Measurements from ENCODE around the gene C19orf33. TPM values are rescaled to one million over a fixed set of nuclear protein-coding genes. Genes with fewer than 3 reads are reported as not detected.

Gene C19orf33
- total and polyA plus RNA-seq, 9 of the 15 experiments (the other 6 are each of a cell fraction or from before 2014, with no cell fraction given) = 3.2 TPM; not detected in 8

GRCh38 chr19:38315657-38316476 is 11.8 kb downstream of the C19orf33 start, which contains the start of gene YIF1B (continued):
- peak; percentile 67 for TF ChIP-seq POU5F1 (IDR thresholded peaks at IDR 0.05; ENCODE audit: borderline replicate concordance, low read depth, low read length, partially characterized antibody)
- TF ChIP-seq AFF1 (IDR thresholded peaks at IDR 0.05; ENCODE audit: low read depth in 1 of 2, partially characterized antibody in 2 of 2) = peak; percentile 33 to 53
- TF ChIP-seq U2AF1 (optimal IDR thresholded peaks at IDR 0.05; ENCODE audit: low read depth, low read length) = no peak
- peak; percentile 62 for TF ChIP-seq CEBPG (CRISPR knock-in tag; IDR thresholded peaks at IDR 0.05)
- peak; percentile 66 to 82 for TF ChIP-seq CEBPG (tag; conservative IDR thresholded peaks at IDR 0.05 in 1 of 2, IDR thresholded peaks at IDR 0.05 in 1 of 2)
- no peak for TF ChIP-seq RBM25 (IDR thresholded peaks at IDR 0.05; ENCODE audit: low read depth, low read length, severe bottlenecking)
- peak; percentile 44 for TF ChIP-seq POLR2A (conservative IDR thresholded peaks at IDR 0.05)
- TF ChIP-seq CXXC5 (CRISPR knock-in tag; IDR thresholded peaks at IDR 0.05) = peak; percentile 78
- TF ChIP-seq KLF1 (tag; IDR thresholded peaks at IDR 0.05) = no peak
- TF ChIP-seq BRD4 (IDR thresholded peaks at IDR 0.05) = no peak
- TF ChIP-seq KAT2B (IDR thresholded peaks at IDR 0.05; ENCODE audit: low read depth, low read length) = no peak
- TF ChIP-seq ZNF174 (CRISPR knock-in tag; IDR thresholded peaks at IDR 0.05) = no peak
- no peak for TF ChIP-seq TAF7 (tag; IDR thresholded peaks at IDR 0.05)
- no peak for TF ChIP-seq TSC22D4 (tag; IDR thresholded peaks at IDR 0.05)
- peak; percentile 41; the same call in 1 of the 2 replicates for TF ChIP-seq ZKSCAN1 (IDR thresholded peaks at IDR 0.05; ENCODE audit: low read depth, low read length)
- TF ChIP-seq HNRNPL (IDR thresholded peaks at IDR 0.05; ENCODE audit: low read depth, low read length) = peak; percentile 69; the same call in 1 of the 2 replicates
- TF ChIP-seq CTCFL (IDR thresholded peaks at IDR 0.05; ENCODE audit: borderline replicate concordance, insufficient read depth, low read depth, low read length, poor library complexity, severe bottlenecking) = no peak
- no peak for TF ChIP-seq ASH1L (IDR thresholded peaks at IDR 0.05; ENCODE audit: borderline replicate concordance, low read depth, partially characterized antibody)
- TF ChIP-seq ZNF134 (CRISPR knock-in tag; conservative IDR thresholded peaks at IDR 0.05) = no peak
- TF ChIP-seq MTA3 (IDR thresholded peaks at IDR 0.05; ENCODE audit: borderline replicate concordance) = peak; percentile 85; the same call in 1 of the 2 replicates
- TF ChIP-seq RBFOX2 (IDR thresholded peaks at IDR 0.05; ENCODE audit: low read depth, low read length) = peak; percentile 73
- no peak for TF ChIP-seq ZNF583 (CRISPR knock-in tag; IDR thresholded peaks at IDR 0.05)
- peak; percentile 89 for TF ChIP-seq HDAC2 (IDR thresholded peaks at IDR 0.05)

All from K562 (cell line).